AG04450 (cell line): ENCODE measurements around the gene NDUFS5. TPM values are rescaled to one million over a fixed set of nuclear protein-coding genes. Genes with fewer than 3 reads are reported as not detected.

Experiments used
- CTCF ChIA-PET: fragments of 300-600, 350-600 bp; formaldehyde crosslinking; extraction: SDS; loops from one replicate; lab custom pipeline; 2022; ENCODE audit warnings: antibody characterized with exemption, inconsistent platforms; lab: Charles Lee
- POLR2A ChIA-PET: fragments of 350-600 bp; formaldehyde crosslinking; extraction: SDS; loops from one replicate; lab custom pipeline; 2021; ENCODE audit warnings: antibody characterized with exemption, inconsistent platforms; lab: Yijun Ruan, JAX
- DNase-seq: peaks from one replicate; pipeline ENCODE4 v3.0.0-alpha.2; 2011; ENCODE audit warnings: low read depth, low spot score
- H3K27ac ChIP-seq: one replicate; pipeline ENCODE4 v1.5.1; 2012; ENCODE audit warnings: low read depth, low read length, control low read depth
- H3K27me3 ChIP-seq: one replicate; pipeline ENCODE4 v1.6.0; 2012; ENCODE audit warnings: low read length; ENCODE audit not compliant: control insufficient read depth, insufficient read depth
- H3K4me3 ChIP-seq: 2 replicates; pipeline ENCODE4 v1.5.1; 2011; ENCODE audit warnings: mild to moderate bottlenecking, low read depth, low read length, control low read depth
- H3K9me3 ChIP-seq: 2 replicates; pipeline ENCODE4 v1.5.1; 2012; ENCODE audit warnings: low read length; ENCODE audit not compliant: control insufficient read depth, insufficient read depth
- polyA plus RNA-seq: library from polyadenylated mRNA; depleted of rRNA; stranded (reverse); fragments of >200 nt; gene quantifications from 2 replicates; pipeline ENCODE4 v1.2.3, GENCODE V29; 2011
- TF ChIP-seq, protein P1 (sequence below): IDR thresholded peaks from 2 replicates; pipeline ENCODE4 v1.5.1; 2011; ENCODE audit warnings: low read depth, low read length, control low read depth, inconsistent platforms

NDUFS5 gene
- polyA plus RNA-seq, 1 experiment, result 852 TPM

- POLR2A ChIA-PET, result interaction anchor here (0.8 kb wide), 1 partner anchor 11 kb away, joined by 3 read pairs; no protein-coding TSS in a partner anchor
Observed at GRCh38 chr1:38990738-38991637, 35.2 kb upstream of the NDUFS5 start, which contains the start of gene AKIRIN1. Gene AKIRIN1 (plus strand): TSS chr1:38991276. CDS start chr1:38991381, 105 bp downstream.

GRCh38 chr1:38991638-38992411, 34.3 kb upstream of the NDUFS5 start:
- Histone ChIP-seq H3K27me3 (no peaks in the 10 kb centered on the region), H3K9me3 (no peaks in the 10 kb centered on the region), H3K27ac (peak overlapping the region; percentile 47), H3K4me3 (peak overlapping the region; percentile 87)
- ChIA-PET CTCF (no interaction called here), POLR2A (interaction anchor here (0.6 kb wide), 1 partner anchor 86 kb away, joined by 3 read pairs; no protein-coding TSS in a partner anchor)
- TF ChIP-seq, protein P1, sequence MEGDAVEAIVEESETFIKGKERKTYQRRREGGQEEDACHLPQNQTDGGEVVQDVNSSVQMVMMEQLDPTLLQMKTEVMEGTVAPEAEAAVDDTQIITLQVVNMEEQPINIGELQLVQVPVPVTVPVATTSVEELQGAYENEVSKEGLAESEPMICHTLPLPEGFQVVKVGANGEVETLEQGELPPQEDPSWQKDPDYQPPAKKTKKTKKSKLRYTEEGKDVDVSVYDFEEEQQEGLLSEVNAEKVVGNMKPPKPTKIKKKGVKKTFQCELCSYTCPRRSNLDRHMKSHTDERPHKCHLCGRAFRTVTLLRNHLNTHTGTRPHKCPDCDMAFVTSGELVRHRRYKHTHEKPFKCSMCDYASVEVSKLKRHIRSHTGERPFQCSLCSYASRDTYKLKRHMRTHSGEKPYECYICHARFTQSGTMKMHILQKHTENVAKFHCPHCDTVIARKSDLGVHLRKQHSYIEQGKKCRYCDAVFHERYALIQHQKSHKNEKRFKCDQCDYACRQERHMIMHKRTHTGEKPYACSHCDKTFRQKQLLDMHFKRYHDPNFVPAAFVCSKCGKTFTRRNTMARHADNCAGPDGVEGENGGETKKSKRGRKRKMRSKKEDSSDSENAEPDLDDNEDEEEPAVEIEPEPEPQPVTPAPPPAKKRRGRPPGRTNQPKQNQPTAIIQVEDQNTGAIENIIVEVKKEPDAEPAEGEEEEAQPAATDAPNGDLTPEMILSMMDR, result no peak
- DNase-seq, result no peak

More at GRCh38 chr1:38990738-38991637, 35.2 kb upstream of the NDUFS5 start, which contains the start of gene AKIRIN1:
- DNase-seq, result peak; percentile 92
- Histone ChIP-seq H3K27ac (peak within 1 kb of the TSS; percentile 47), H3K4me3 (peak within 1 kb of the TSS; percentile 87), H3K9me3 (no peaks in the 10 kb centered on the region), H3K27me3 (no peaks in the 10 kb centered on the region)
- CTCF ChIA-PET, result interaction anchor here (1.4 kb wide), 1 partner anchor 16 kb away, joined by 4 read pairs; no protein-coding TSS in a partner anchor
- TF ChIP-seq, protein P1, result no peak

GRCh38 chr1:38992412-38993111, 33.6 kb upstream of the NDUFS5 start:
- ChIA-PET POLR2A (interaction anchor here (0.7 kb wide), 1 partner anchor 133 kb away, joined by 6 read pairs; the partner anchor contains the start of gene RRAGC), CTCF (interaction anchor here (0.8 kb wide), 1 partner anchor 100 kb away, joined by 3 read pairs; no protein-coding TSS in a partner anchor)
- Histone ChIP-seq H3K27me3 (no peaks in the 10 kb centered on the region), H3K4me3 (peak overlapping the region; percentile 87), H3K9me3 (no peaks in the 10 kb centered on the region), H3K27ac (no peak overlapping the region)
- no peak for DNase-seq
- TF ChIP-seq, protein P1, result no peak

- ChIA-PET POLR2A (no interaction called here), CTCF (no interaction called here)
- Histone ChIP-seq H3K4me3 (no peak overlapping the region), H3K27ac (no peak overlapping the region), H3K27me3 (no peaks in the 10 kb centered on the region), H3K9me3 (no peaks in the 10 kb centered on the region)
- no peak for DNase-seq
- TF ChIP-seq, protein P1, result no peak
Observed at GRCh38 chr1:38994196-38994595, 32.0 kb upstream of the NDUFS5 start.
